Loucy (cell line): ENCODE results near the gene PPFIA1.

Experiments
- H2AFZ ChIP-seq: fragments of 200-600 bp; sonication (generic); 2 replicates; pipeline ENCODE4 v1.6.0; 2016; ENCODE audit warnings: antibody characterized with exemption, mild to moderate bottlenecking, low read length, moderate library complexity
- H3F3A ChIP-seq: fragments of 200-600 bp; 2 replicates; pipeline ENCODE4 v1.6.0; 2016; ENCODE audit warnings: antibody characterized with exemption, low read depth, mild to moderate bottlenecking
- H3K27me3 ChIP-seq: fragments of 200-600 bp; sonication (generic); 2 replicates; pipeline ENCODE4 v1.6.1; 2014; ENCODE audit warnings: low read length, mild to moderate bottlenecking; ENCODE audit not compliant: insufficient read depth, poor library complexity, severe bottlenecking
- H3K36me3 ChIP-seq: fragments of 200-600 bp; sonication (generic); 2 replicates; pipeline ENCODE4 v1.6.1; 2016; ENCODE audit warnings: low read length; ENCODE audit not compliant: insufficient read depth
- H3K4me1 ChIP-seq: fragments of 200-600 bp; sonication (generic); 2 replicates; pipeline ENCODE4 v1.5.1; 2014; ENCODE audit warnings: low read length, mild to moderate bottlenecking; ENCODE audit not compliant: insufficient read depth, poor library complexity, severe bottlenecking
- H3K4me2 ChIP-seq: fragments of 200-600 bp; sonication (generic); 2 replicates; pipeline ENCODE4 v1.6.0; 2014; ENCODE audit warnings: antibody characterized with exemption, low read length, low read depth, mild to moderate bottlenecking; ENCODE audit not compliant: poor library complexity, severe bottlenecking
- H3K4me3 ChIP-seq: fragments of 200-600 bp; sonication (generic); 2 replicates; pipeline ENCODE4 v1.5.1; 2014; ENCODE audit warnings: low read length, mild to moderate bottlenecking, mixed read lengths; ENCODE audit not compliant: poor library complexity, severe bottlenecking
- H3K79me2 ChIP-seq: fragments of 200-600 bp; sonication (generic); 2 replicates; pipeline ENCODE4 v1.6.1; 2014; ENCODE audit warnings: low read length; ENCODE audit not compliant: insufficient read depth
- H3K9ac ChIP-seq: fragments of 200-600 bp; sonication (generic); 2 replicates; pipeline ENCODE4 v1.6.0; 2014; ENCODE audit warnings: mild to moderate bottlenecking, low read depth, low read length, moderate library complexity; ENCODE audit not compliant: poor library complexity, severe bottlenecking
- H3K9me2 ChIP-seq: fragments of 200-600 bp; sonication (generic); replicated peaks from 2 replicates; pipeline ENCODE4 v1.6.1; 2016; ENCODE audit warnings: low read depth, low read length, mixed read lengths
- H3K9me3 ChIP-seq: fragments of 200-600 bp; sonication (generic); 2 replicates; pipeline ENCODE4 v1.6.1; 2014; ENCODE audit warnings: mild to moderate bottlenecking, antibody characterized with exemption, low read length, low read depth; ENCODE audit not compliant: insufficient read depth
- H4K20me1 ChIP-seq: fragments of 200-600 bp; sonication (generic); 2 replicates; pipeline ENCODE4 v1.6.0; 2014; ENCODE audit warnings: antibody characterized with exemption, low read length, mild to moderate bottlenecking; ENCODE audit not compliant: insufficient read depth, poor library complexity, severe bottlenecking
- EZH2phosphoT487 ChIP-seq: fragments of 200-600 bp; IDR thresholded peaks from 2 replicates; pipeline ENCODE4 v1.6.1; 2018; ENCODE audit warnings: antibody characterized with exemption, mild to moderate bottlenecking, moderate library complexity, borderline replicate concordance
- TF ChIP-seq, protein P1 (sequence below): fragments of 200-600 bp; sonication (generic); conservative IDR thresholded peaks from 2 replicates; pipeline ENCODE4 v1.5.1; 2014; ENCODE audit warnings: mild to moderate bottlenecking, antibody characterized with exemption, low read length

PPFIA1 gene

DNA sequence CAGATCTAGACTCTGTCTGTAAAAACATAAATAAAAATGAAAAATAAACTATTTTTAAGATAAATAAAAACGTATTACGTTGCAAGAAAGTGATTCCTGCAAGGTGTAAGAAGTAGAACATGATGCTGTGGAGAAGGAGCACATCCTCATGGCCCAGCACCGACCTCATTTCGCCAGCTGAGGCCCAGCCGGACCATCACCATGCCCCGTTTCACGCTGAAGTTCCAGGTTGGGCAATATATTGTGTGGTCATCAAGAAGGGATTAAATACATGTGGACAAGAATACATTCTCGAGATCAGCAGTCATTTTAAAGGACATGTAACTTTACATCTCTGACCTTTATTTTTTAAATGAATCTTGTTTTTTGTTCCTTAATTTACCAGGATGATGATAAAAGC is 107.2 kb downstream of the PPFIA1 start:
- H2AFZ ChIP-seq, result no peak overlapping the region
- H4K20me1 ChIP-seq, result no peaks in the 10 kb centered on the region
- H3F3A ChIP-seq, result no peaks in the 10 kb centered on the region
- no peaks in the 10 kb centered on the region for H3K9me2 ChIP-seq
- no peak overlapping the region for H3K4me2 ChIP-seq
- TF ChIP-seq, protein P1, sequence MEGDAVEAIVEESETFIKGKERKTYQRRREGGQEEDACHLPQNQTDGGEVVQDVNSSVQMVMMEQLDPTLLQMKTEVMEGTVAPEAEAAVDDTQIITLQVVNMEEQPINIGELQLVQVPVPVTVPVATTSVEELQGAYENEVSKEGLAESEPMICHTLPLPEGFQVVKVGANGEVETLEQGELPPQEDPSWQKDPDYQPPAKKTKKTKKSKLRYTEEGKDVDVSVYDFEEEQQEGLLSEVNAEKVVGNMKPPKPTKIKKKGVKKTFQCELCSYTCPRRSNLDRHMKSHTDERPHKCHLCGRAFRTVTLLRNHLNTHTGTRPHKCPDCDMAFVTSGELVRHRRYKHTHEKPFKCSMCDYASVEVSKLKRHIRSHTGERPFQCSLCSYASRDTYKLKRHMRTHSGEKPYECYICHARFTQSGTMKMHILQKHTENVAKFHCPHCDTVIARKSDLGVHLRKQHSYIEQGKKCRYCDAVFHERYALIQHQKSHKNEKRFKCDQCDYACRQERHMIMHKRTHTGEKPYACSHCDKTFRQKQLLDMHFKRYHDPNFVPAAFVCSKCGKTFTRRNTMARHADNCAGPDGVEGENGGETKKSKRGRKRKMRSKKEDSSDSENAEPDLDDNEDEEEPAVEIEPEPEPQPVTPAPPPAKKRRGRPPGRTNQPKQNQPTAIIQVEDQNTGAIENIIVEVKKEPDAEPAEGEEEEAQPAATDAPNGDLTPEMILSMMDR, result no peak
- no peak for TF ChIP-seq EZH2phosphoT487
- H3K4me3 ChIP-seq, result no peak overlapping the region
- H3K4me1 ChIP-seq, result no peaks in the 10 kb centered on the region
- no peak overlapping the region for H3K9ac ChIP-seq
- peaks cover 91% of the 10 kb centered on the region; the same call in 1 of the 2 replicates for H3K36me3 ChIP-seq
- H3K9me3 ChIP-seq, result no peaks in the 10 kb centered on the region
- H3K27me3 ChIP-seq, result no peaks in the 10 kb centered on the region
- no peaks in the 10 kb centered on the region for H3K79me2 ChIP-seq

DNA sequence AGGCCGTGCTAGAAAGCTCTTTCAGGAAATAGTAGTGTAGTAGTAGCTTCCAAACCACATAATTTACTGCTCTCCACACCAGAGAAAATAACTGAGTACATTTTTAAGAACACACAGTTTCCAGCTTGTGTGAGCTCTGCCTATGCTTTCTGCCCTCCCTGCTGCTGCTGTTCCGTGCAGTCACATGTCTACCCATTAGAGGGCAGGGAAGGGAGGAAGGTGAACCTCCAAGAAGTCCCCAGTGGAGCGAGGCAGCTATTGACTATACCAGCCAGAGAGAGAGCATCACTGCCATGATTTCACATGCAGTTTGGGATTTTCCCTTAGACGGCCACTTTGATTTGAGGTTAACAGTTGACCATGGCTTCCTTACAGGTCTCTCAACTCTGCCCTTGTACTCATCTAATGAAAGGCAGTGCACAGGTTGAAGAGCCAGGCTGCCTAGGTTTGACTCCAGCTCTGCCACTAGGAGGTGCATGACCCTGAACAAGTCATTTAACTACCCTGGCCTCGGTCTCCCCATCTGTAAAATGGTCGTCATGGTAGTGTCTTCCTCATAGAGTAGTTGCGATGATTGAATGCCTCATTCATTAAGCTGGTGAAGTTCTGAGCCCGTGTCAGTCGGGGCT is 108.1 kb downstream of the PPFIA1 start:
- no peaks in the 10 kb centered on the region for H3F3A ChIP-seq
- H3K9ac ChIP-seq, result no peak overlapping the region
- no peaks in the 10 kb centered on the region for H3K27me3 ChIP-seq
- no peaks in the 10 kb centered on the region for H3K79me2 ChIP-seq
- H2AFZ ChIP-seq, result no peak overlapping the region
- TF ChIP-seq, protein P1, result peak; percentile 25
- TF ChIP-seq EZH2phosphoT487, result no peak
- no peaks in the 10 kb centered on the region for H3K9me2 ChIP-seq
- H3K9me3 ChIP-seq, result no peaks in the 10 kb centered on the region
- no peaks in the 10 kb centered on the region for H3K4me1 ChIP-seq
- H3K4me3 ChIP-seq, result no peak overlapping the region
- no peaks in the 10 kb centered on the region for H4K20me1 ChIP-seq
- H3K36me3 ChIP-seq, result peaks cover 89% of the 10 kb centered on the region; the same call in 1 of the 2 replicates
- H3K4me2 ChIP-seq, result no peak overlapping the region

DNA sequence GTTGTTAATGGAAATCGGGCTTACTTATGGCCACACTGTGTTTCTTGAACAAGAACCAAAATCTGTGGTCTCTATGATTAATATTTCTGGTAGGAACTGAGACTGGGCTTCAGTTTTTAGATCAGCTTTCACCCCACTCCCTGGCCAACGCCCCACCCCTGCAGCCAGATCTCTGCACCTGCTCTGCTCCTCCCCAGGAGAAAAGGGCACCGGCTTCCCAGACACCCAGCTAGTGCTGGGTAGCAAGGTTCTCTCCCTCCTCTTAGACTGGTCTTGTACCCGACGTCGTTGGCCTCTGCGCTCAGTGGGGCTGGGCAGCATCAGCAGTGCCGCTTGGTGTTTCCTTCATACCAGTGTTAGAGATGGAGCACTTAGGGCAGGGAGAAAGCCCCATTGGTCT is 110.9 kb downstream of the PPFIA1 start:
- no peak overlapping the region for H3K4me2 ChIP-seq
- no peak overlapping the region for H2AFZ ChIP-seq
- H3K9ac ChIP-seq, result no peak overlapping the region
- no peaks in the 10 kb centered on the region for H4K20me1 ChIP-seq
- H3K36me3 ChIP-seq, result peaks cover 76% of the 10 kb centered on the region
- no peaks in the 10 kb centered on the region for H3K79me2 ChIP-seq
- no peaks in the 10 kb centered on the region for H3K9me3 ChIP-seq
- no peaks in the 10 kb centered on the region for H3F3A ChIP-seq
- H3K4me1 ChIP-seq, result no peaks in the 10 kb centered on the region
- no peaks in the 10 kb centered on the region for H3K27me3 ChIP-seq
- H3K9me2 ChIP-seq, result no peaks in the 10 kb centered on the region
- H3K4me3 ChIP-seq, result no peak overlapping the region
- no peak for TF ChIP-seq EZH2phosphoT487
- TF ChIP-seq, protein P1, result no peak
